NAMALWA (cell line): ENCODE data around the gene GPR183.
A peak's percentile ranks its signal among the peaks of the same experiment; 100 is the strongest.
"Not testable (repeated sequence)": the region's sequence is repeated elsewhere in the genome, so short reads cannot be mapped to it uniquely, and the experiment has no call there.

Source experiments
- DNase-seq: peaks from one replicate; pipeline ENCODE4 v3.0.0-alpha.2; 2015; ENCODE audit warnings: low spot score

GPR183 gene

DNA sequence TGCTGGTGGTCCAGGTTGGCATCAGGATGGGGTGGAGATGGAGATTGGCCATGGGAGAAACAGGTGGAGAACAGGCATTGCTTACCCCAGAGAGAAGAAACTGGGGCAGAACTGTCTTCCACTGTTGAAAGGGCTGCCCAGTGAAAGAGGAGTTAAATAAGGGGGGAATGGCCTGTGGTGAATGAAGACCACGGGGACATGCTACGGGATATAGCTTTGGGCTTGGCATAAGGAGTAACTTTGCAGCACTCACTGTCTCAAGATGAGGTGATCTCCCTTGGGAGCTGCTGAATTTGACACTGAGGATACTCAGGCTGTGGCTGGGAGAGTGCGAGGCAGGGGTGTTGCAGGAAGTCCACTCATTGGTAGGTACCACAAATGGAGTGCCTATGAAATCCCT, 38.4 kb downstream of the GPR183 start:
- DNase-seq: no peak

DNA sequence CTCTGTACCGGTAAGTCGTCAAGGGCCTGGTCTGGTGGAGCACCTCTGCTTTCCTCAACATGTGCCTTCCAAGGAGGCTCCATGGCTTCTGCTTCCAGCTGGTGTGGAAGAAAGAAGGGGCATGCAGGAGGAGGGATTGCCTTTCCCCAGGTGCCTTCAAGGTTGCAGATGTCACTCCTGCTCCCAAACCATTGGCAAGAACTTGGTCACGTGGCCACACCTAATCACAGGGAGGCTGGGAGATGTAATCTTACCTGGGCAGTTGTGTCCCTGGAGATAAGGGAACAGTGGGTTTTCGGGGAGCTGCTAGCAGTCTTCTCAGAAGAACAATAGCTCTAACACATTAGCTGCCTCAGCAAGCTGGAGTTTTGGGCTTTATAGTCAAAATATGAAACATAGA, 39.3 kb downstream of the GPR183 start:
- DNase-seq: no peak

GRCh38 chr13:99266827-99267226, 40.4 kb downstream of the GPR183 start:
- no peak for DNase-seq

- DNase-seq: peak; percentile 87
These were observed 41.3 kb downstream of the GPR183 start for GRCh38 chr13:99265821-99266426.

DNA sequence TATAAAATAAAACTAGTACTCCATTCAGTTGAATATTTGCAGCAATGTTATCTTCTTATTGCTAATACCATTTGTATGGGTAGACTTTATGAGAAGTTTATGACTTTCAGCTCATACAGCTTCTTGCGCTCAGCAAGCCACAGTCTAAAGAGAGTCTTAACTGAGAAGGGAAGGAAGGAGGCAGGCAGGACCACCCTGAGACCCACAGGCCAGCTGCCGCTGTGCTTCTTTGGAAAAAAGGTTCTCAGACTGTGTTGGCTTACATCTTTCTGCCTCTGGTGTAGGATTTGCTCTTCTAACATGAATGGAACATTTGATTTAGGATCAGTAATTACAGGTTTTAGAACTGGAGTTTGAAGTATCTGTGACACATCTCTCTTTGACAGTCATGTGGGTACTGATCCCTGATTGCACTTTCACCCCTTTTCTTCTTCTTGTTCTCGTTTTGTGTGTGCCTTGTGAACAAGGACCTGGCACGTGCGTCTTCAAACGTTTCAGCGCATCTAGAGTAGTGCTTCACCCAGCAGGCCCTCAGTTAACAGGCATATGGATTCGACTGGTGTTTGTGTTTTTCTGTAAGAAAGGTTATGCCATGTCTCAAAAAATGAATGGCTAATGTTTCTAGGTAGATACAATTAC, 41.9 kb downstream of the GPR183 start:
- DNase-seq: no peak

- peak; percentile 37 for DNase-seq
These were observed 43.1 kb downstream of the GPR183 start for GRCh38 chr13:99264051-99264450.

- no peak for DNase-seq
These were observed 43.9 kb downstream of the GPR183 start for GRCh38 chr13:99263126-99263785.

- peak; percentile 49 for DNase-seq
These were observed 46.1 kb downstream of the GPR183 start for GRCh38 chr13:99261059-99261458.

DNA sequence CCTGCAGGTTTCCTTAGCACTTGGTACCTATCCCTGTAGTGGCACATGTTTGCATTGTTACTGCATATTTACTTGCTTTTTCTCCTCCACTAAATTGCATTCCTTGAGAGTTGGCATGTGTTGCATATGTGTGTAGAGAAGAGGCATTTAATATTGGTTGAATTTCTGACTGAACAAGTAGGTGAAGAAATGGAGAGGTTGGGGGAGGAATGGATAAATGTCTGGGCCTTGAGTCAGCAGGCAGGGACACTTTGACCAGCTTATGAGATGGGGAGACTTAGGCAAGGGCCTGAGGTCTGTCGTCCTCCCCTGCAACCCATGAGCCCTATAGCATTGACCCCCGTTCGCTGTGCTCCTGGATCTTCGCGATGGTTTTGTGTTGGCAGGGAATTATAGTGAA, 47.0 kb downstream of the GPR183 start:
- no peak for DNase-seq

GRCh38 chr13:99258946-99259345, 48.3 kb downstream of the GPR183 start:
- peak; percentile 95 for DNase-seq

- DNase-seq: peak; percentile 91
These were observed 48.9 kb downstream of the GPR183 start, which contains the start of gene GPR18 for GRCh38 chr13:99258210-99258860. GPR18 (minus strand) TSS chr13:99258379; CDS start chr13:99255872, 2,507 bp downstream.

GRCh38 chr13:99257291-99257690, 49.9 kb downstream of the GPR183 start:
- DNase-seq: peak; percentile 63

GRCh38 chr13:99256709-99257108, 50.5 kb downstream of the GPR183 start:
- DNase-seq: peak; percentile 85

DNA sequence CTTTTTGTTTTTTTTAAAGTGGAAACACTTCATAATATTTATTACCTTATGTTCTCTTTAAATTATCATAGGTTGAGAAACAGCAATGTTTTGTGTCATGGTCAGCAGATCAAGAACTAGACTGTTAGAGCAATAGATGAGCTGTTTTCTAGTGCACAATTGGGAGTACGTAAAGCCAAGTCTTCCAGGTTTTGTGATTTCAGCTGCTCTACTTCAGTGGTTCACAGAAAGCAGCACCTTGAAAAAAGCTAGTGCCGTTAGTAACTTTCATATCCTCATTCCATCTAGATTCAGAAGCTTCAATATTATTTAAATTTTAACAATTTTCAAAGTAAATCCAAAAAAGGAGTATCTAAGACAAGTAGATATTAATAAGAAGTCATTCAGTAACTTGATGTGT, 50.9 kb downstream of the GPR183 start:
- peak; percentile 81 for DNase-seq

- no peak for DNase-seq
These were observed 51.9 kb downstream of the GPR183 start for GRCh38 chr13:99255271-99255670.

DNA sequence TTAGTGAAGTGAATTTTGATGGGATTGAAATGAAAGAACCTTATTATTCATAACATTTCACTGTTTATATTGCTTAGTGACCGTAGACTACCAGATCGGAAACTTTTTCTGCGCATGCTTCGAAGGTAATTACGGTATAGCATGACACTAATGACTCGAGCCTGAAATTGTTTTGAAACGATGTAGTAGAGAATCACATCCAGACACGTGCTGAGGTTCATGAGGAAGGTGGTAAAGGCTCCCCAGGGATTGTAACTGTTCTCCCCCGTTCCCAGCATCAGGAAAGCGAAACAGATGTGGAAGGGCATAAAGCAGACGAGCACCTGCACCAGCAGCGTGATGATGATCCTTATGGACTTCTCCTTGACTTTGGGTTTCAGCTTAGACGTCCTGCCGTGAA, 52.4 kb downstream of the GPR183 start:
- DNase-seq: no peak

GRCh38 chr13:99251921-99252320, 55.3 kb downstream of the GPR183 start:
- no peak for DNase-seq

GRCh38 chr13:99250982-99251825, 56.0 kb downstream of the GPR183 start:
- no peak for DNase-seq

DNA sequence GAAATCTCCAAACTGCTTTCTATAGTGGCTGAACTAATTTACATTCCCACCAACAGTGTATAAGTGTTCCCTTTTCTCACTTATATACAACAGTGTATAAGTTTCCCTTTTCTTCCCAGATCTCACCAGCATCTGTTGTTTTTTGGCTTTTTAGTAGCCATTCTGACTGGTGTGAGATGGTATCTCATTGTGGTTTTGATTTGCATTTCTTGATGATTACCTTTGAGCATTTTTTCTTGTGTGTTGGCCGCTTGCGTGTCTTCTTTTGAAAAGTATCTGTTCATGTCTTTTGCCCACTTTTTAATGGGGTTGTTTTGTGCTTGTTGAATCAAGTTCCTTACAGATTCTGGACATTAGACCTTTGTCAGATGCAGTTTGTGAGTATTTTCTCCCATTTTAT, 57.6 kb downstream of the GPR183 start:
- DNase-seq: not testable (repeated sequence)

- DNase-seq: not testable (repeated sequence)
These were observed 58.0 kb downstream of the GPR183 start for GRCh38 chr13:99249178-99249577.

DNA sequence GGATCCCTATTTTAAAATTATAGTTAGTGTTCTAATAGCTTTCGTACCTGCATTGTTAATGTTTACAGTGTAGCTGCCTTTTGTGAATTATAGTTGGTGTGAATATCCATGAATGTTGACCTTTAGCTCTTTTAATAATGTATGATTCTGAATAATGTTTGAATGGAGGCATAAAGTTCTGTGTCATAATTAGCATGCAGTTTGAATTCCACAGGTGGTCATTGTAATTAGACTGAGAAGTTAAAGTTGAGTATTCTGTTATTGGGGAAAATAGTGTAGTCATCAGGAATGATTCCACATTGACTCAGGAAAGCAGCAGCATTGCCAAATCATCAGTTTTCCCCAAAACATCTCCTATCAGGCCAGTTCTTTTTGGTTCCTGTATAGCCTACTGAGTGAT, 61.1 kb downstream of the GPR183 start:
- no peak for DNase-seq
